HEK293 (cell line): Measurements from ENCODE around the gene SNAP47.

Source experiments
- CTCF ChIA-PET: fragments of 350-600 bp; formaldehyde crosslinking; extraction: SDS; loops from one replicate; lab custom pipeline; 2021; ENCODE audit warnings: antibody characterized with exemption; lab: Yijun Ruan, JAX
- POLR2A ChIA-PET: fragments of 300-600 bp; formaldehyde crosslinking; extraction: SDS; loops from one replicate; lab custom pipeline; 2020; ENCODE audit warnings: antibody characterized with exemption, inconsistent platforms; lab: Yijun Ruan, JAX
- H3K27ac ChIP-seq: fragments of 200-500 bp; sonication (Bioruptor generic); 2 replicates; pipeline ENCODE4 v1.5.1; 2014; ENCODE audit warnings: low read depth, low read length, control low read depth, inconsistent platforms; ENCODE audit errors: extremely low read depth
- H3K36me3 ChIP-seq, 2 experiments: fragments of 200-500 bp in 1 of 2; sonication (Bioruptor generic) in 1 of 2; 1 replicate in 1 of 2; 2 replicates in 1 of 2; pipeline ENCODE4 v1.5.1; 2014 to 2017; ENCODE audit warnings: inconsistent platforms in 2 of 2, low read length in 2 of 2; ENCODE audit not compliant: control insufficient read depth in 2 of 2, insufficient read depth in 1 of 2
- H3K4me1 ChIP-seq: fragments of 200-500 bp; sonication (Bioruptor generic); 2 replicates; pipeline ENCODE4 v1.5.1; 2014; ENCODE audit warnings: mild to moderate bottlenecking, low read length, inconsistent platforms; ENCODE audit not compliant: control insufficient read depth, insufficient read depth
- H3K4me3 ChIP-seq: 2 replicates; pipeline ENCODE4 v1.5.1; 2011; ENCODE audit warnings: low read depth, mild to moderate bottlenecking, control low read depth, low read length, moderate library complexity
- H3K9me3 ChIP-seq: fragments of 200-500 bp; sonication (Bioruptor generic); 2 replicates; pipeline ENCODE4 v1.5.1; 2014; ENCODE audit warnings: low read depth, low read length, inconsistent platforms; ENCODE audit not compliant: control insufficient read depth, insufficient read depth
- EGR2 ChIP-seq: fragments of 450-650 bp; formaldehyde crosslinking; IDR thresholded peaks from 2 replicates; pipeline ENCODE4 v1.5.1; 2016; ENCODE audit warnings: low read depth, missing biosample characterization, missing genetic modification characterization
- KLF1 ChIP-seq: fragments of 450-650 bp; formaldehyde crosslinking; IDR thresholded peaks from 2 replicates; pipeline ENCODE4 v1.5.1; 2016; ENCODE audit warnings: missing biosample characterization, missing genetic modification characterization
- SALL2 ChIP-seq: fragments of 450-650 bp; formaldehyde crosslinking; IDR thresholded peaks from 2 replicates; pipeline ENCODE4 v1.5.0; 2017; ENCODE audit warnings: missing biosample characterization, mild to moderate bottlenecking, missing genetic modification characterization, borderline replicate concordance
- SCRT1 ChIP-seq: fragments of 450-650 bp; formaldehyde crosslinking; IDR thresholded peaks from 2 replicates; pipeline ENCODE4 v1.5.1; 2016; ENCODE audit warnings: missing biosample characterization, missing genetic modification characterization, borderline replicate concordance
- ZFHX2 ChIP-seq: fragments of 450-650 bp; formaldehyde crosslinking; conservative IDR thresholded peaks from 2 replicates; pipeline ENCODE4 v1.5.1; 2016; ENCODE audit warnings: missing biosample characterization, missing genetic modification characterization
- ZFP69B ChIP-seq: fragments of 450-650 bp; formaldehyde crosslinking; IDR thresholded peaks from 2 replicates; pipeline ENCODE4 v1.5.1; 2016; ENCODE audit warnings: missing biosample characterization, missing genetic modification characterization
- ZNF140 ChIP-seq: fragments of 450-650 bp; formaldehyde crosslinking; IDR thresholded peaks from 2 replicates; pipeline ENCODE4 v1.5.1; 2016; ENCODE audit warnings: missing biosample characterization, missing genetic modification characterization
- ZNF184 ChIP-seq: fragments of 450-650 bp; IDR thresholded peaks from 2 replicates; pipeline ENCODE4 v1.5.1; 2018; ENCODE audit warnings: missing biosample characterization, mild to moderate bottlenecking, missing genetic modification characterization
- ZNF266 ChIP-seq: fragments of 450-650 bp; formaldehyde crosslinking; IDR thresholded peaks from 2 replicates; pipeline ENCODE4 v1.5.1; 2016; ENCODE audit warnings: missing biosample characterization, missing genetic modification characterization, low read depth
- ZNF311 ChIP-seq: fragments of 450-650 bp; formaldehyde crosslinking; IDR thresholded peaks from 2 replicates; pipeline ENCODE4 v1.5.1; 2017; ENCODE audit warnings: missing biosample characterization, missing genetic modification characterization, borderline replicate concordance
- ZNF416 ChIP-seq: fragments of 450-650 bp; formaldehyde crosslinking; IDR thresholded peaks from 2 replicates; pipeline ENCODE4 v1.5.1; 2016; ENCODE audit warnings: missing biosample characterization, missing genetic modification characterization
- ZNF555 ChIP-seq: fragments of 450-650 bp; formaldehyde crosslinking; conservative IDR thresholded peaks from 2 replicates; pipeline ENCODE4 v1.5.1; 2017; ENCODE audit warnings: missing biosample characterization, mild to moderate bottlenecking, missing genetic modification characterization, inconsistent platforms
- ZNF600 ChIP-seq: fragments of 450-650 bp; formaldehyde crosslinking; IDR thresholded peaks from 2 replicates; pipeline ENCODE4 v1.5.1; 2016; ENCODE audit warnings: missing biosample characterization, missing genetic modification characterization
- TF ChIP-seq, protein P1 (sequence below): fragments of 450-650 bp; formaldehyde crosslinking; IDR thresholded peaks from 2 replicates; pipeline ENCODE4 v1.5.1; 2016; ENCODE audit warnings: missing biosample characterization, missing genetic modification characterization
- TF ChIP-seq, protein P2 (sequence below): fragments of 450-650 bp; formaldehyde crosslinking; IDR thresholded peaks from 2 replicates; pipeline ENCODE4; 2016; ENCODE audit warnings: missing biosample characterization, missing genetic modification characterization
- TF ChIP-seq, protein P3 (sequence below): fragments of 450-650 bp; formaldehyde crosslinking; IDR thresholded peaks from 2 replicates; pipeline ENCODE4 v1.5.1; 2017; ENCODE audit warnings: missing biosample characterization, missing genetic modification characterization
- TF ChIP-seq, protein P4 (sequence below): fragments of 450-650 bp; formaldehyde crosslinking; IDR thresholded peaks from 2 replicates; pipeline ENCODE4 v1.5.1; 2017; ENCODE audit warnings: missing biosample characterization, missing genetic modification characterization

The SNAP47 gene

DNA sequence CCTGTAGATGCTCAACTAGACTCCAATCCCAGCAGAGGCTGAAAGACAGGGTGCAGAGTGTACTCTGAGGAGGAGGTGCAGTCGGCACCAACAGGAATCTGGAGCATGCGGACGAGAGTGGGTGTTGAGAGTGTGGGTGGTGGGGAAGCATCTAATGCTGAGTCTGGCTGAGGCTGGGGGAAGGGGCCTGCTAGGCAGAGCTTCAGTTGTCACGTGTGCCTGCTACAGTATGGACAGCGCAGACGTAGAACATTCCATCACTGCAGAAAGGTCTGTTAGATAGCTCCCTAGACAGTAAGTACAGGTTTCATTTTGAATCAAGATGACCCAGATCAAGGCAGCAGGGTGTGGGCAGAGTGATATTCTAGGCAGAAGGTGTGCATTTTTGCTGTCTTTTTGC lies 23.1 kb downstream of the SNAP47 start:
- H3K9me3 ChIP-seq = no peaks in the 10 kb centered on the region
- TF ChIP-seq KLF1 (no peak), ZNF555 (tag by site-specific recombination) (no peak), ZNF266 (no peak), SCRT1 (tag by site-specific recombination) (no peak), SALL2 (no peak), ZNF311 (tag by site-specific recombination) (no peak), ZNF184 (tag by site-specific recombination) (no peak), ZFHX2 (tag by site-specific recombination) (peak; percentile 93), ZFP69B (tag by site-specific recombination) (no peak), ZNF140 (tag by site-specific recombination) (no peak), ZNF416 (tag by site-specific recombination) (no peak), EGR2 (tag by site-specific recombination) (peak; percentile 96)
- TF ChIP-seq, protein P1, sequence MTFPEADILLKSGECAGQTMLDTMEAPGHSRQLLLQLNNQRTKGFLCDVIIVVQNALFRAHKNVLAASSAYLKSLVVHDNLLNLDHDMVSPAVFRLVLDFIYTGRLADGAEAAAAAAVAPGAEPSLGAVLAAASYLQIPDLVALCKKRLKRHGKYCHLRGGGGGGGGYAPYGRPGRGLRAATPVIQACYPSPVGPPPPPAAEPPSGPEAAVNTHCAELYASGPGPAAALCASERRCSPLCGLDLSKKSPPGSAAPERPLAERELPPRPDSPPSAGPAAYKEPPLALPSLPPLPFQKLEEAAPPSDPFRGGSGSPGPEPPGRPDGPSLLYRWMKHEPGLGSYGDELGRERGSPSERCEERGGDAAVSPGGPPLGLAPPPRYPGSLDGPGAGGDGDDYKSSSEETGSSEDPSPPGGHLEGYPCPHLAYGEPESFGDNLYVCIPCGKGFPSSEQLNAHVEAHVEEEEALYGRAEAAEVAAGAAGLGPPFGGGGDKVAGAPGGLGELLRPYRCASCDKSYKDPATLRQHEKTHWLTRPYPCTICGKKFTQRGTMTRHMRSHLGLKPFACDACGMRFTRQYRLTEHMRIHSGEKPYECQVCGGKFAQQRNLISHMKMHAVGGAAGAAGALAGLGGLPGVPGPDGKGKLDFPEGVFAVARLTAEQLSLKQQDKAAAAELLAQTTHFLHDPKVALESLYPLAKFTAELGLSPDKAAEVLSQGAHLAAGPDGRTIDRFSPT (tag by site-specific recombination) = no peak
- TF ChIP-seq, protein P2, sequence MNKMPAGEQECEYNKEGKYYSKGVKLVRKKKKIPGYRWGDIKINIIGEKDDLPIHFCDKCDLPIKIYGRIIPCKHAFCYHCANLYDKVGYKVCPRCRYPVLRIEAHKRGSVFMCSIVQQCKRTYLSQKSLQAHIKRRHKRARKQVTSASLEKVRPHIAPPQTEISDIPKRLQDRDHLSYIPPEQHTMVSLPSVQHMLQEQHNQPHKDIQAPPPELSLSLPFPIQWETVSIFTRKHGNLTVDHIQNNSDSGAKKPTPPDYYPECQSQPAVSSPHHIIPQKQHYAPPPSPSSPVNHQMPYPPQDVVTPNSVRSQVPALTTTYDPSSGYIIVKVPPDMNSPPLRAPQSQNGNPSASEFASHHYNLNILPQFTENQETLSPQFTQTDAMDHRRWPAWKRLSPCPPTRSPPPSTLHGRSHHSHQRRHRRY (tag by site-specific recombination) = no peak
- TF ChIP-seq, protein P3, sequence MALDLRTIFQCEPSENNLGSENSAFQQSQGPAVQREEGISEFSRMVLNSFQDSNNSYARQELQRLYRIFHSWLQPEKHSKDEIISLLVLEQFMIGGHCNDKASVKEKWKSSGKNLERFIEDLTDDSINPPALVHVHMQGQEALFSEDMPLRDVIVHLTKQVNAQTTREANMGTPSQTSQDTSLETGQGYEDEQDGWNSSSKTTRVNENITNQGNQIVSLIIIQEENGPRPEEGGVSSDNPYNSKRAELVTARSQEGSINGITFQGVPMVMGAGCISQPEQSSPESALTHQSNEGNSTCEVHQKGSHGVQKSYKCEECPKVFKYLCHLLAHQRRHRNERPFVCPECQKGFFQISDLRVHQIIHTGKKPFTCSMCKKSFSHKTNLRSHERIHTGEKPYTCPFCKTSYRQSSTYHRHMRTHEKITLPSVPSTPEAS (tag by site-specific recombination) = no peak
- H3K36me3 ChIP-seq = peaks cover 16 to 93% of the 10 kb centered on the region in 2 experiments
- ChIA-PET CTCF (interaction anchor here (0.5 to 5.9 kb wide), 8 partner anchors 9 to 277 kb away, joined by 3 to 53 read pairs (median 5); partner anchors contain the start of gene WNT9A), POLR2A (interaction anchor here (1.0 to 1.7 kb wide), 4 partner anchors 9 to 190 kb away, joined by 3 to 7 read pairs (median 5); partner anchors contain the start of gene WNT9A)
- H3K27ac ChIP-seq = no peak overlapping the region
- H3K4me3 ChIP-seq = no peak overlapping the region
- H3K4me1 ChIP-seq = peaks cover 5% of the 10 kb centered on the region

DNA sequence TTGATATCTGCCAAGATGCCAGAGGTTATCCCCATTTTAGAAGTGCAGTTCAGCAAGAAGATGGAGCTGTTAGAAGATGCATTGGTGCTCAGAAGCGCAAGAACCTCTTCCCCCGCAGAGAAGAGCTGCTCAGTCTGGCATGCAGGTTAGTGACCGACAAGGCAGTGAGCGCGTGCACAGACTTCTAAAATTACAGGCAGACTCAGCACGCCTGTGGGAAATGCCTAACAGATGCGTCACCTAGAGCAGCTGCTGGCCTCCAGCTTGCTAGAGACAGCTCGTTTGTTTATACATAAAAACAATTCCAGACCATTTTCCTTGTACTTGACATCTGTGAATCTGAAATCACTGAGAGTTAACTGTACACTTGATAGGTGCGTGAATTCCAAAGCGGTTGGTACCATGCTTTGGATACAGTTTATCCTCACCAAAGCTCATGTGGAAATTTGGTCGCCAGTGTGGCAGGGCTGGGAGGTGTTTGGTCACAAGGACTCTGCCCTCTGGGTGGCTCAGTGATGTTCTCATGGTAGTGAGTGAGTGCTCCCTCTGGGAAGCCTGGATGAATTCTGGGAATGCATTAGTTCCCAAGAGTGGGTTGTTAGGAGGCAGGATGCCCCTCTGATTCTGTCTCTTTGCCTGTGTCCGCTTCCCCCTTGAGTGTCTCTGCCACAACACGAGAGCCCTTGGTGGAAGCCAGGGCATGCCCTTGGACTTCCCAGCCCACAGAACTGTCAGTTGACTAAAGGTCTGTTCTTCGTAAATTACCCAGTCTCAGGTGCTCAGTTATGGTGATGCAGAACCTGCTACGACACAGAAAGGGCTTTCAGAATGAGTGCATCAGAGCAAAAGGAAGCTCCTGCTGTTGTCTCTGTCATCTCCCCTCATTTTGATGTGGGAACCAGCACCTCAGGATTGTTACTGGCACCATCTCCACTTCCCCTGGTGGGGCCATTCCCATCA lies 24.4 kb downstream of the SNAP47 start:
- peaks cover 5% of the 10 kb centered on the region for H3K4me1 ChIP-seq
- no peak overlapping the region for H3K27ac ChIP-seq
- ChIA-PET CTCF (interaction anchor here (0.5 to 5.9 kb wide), 10 partner anchors 15 to 278 kb away, joined by 3 to 53 read pairs (median 4); partner anchors contain the start of gene WNT9A), POLR2A (interaction anchor here (1.1 to 1.7 kb wide), 6 partner anchors 10 to 194 kb away, joined by 4 to 8 read pairs (median 6); partner anchors contain the start of genes JMJD4, SNAP47 and WNT9A)
- no peaks in the 10 kb centered on the region for H3K9me3 ChIP-seq
- H3K4me3 ChIP-seq = no peak overlapping the region
- TF ChIP-seq, protein P4, sequence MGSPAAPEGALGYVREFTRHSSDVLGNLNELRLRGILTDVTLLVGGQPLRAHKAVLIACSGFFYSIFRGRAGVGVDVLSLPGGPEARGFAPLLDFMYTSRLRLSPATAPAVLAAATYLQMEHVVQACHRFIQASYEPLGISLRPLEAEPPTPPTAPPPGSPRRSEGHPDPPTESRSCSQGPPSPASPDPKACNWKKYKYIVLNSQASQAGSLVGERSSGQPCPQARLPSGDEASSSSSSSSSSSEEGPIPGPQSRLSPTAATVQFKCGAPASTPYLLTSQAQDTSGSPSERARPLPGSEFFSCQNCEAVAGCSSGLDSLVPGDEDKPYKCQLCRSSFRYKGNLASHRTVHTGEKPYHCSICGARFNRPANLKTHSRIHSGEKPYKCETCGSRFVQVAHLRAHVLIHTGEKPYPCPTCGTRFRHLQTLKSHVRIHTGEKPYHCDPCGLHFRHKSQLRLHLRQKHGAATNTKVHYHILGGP = no peak
- TF ChIP-seq ZNF600 = peak; percentile 50; the same call in 1 of the 2 replicates
- peaks cover 22 to 93% of the 10 kb centered on the region in 2 experiments for H3K36me3 ChIP-seq
